Mucosa of rectum (tissue), 2 donors: Measurements from ENCODE around the gene MAPKAP1.

ENCODE experiments used
- H3K27ac ChIP-seq, 2 donors: one replicate each; pipeline ENCODE4 v1.7.0; 2013; ENCODE audit warnings: inconsistent platforms in 2 of 2, low read depth in 2 of 2, low read length in 2 of 2
- H3K27me3 ChIP-seq, 2 donors: one replicate each; pipeline ENCODE4 v1.7.0; 2013; ENCODE audit warnings: low read length in 2 of 2; ENCODE audit not compliant: control insufficient read depth in 2 of 2, insufficient read depth in 2 of 2
- H3K36me3 ChIP-seq, 2 donors: one replicate each; pipeline ENCODE4 v1.7.0; 2013; ENCODE audit warnings: low read length in 2 of 2; ENCODE audit not compliant: control insufficient read depth in 2 of 2, insufficient read depth in 2 of 2
- H3K4me1 ChIP-seq, 2 donors: one replicate each; pipeline ENCODE4 v1.7.0; 2013; ENCODE audit warnings: low read length in 2 of 2, mild to moderate bottlenecking in 1 of 2; ENCODE audit not compliant: control insufficient read depth in 2 of 2, insufficient read depth in 2 of 2
- H3K4me3 ChIP-seq, 2 donors: one replicate each; pipeline ENCODE4 v1.7.0; 2013; ENCODE audit warnings: low read length in 2 of 2
- H3K9ac ChIP-seq, 2 donors: one replicate each; pipeline ENCODE4 v1.7.0; 2013; ENCODE audit warnings: low read length in 2 of 2, low read depth in 1 of 2, mild to moderate bottlenecking in 1 of 2
- H3K9me3 ChIP-seq, 2 donors: one replicate each; pipeline ENCODE4 v1.7.0; 2013; ENCODE audit warnings: low read length in 2 of 2; ENCODE audit not compliant: control insufficient read depth in 2 of 2
- donor health status: healthy.
- donor health status: Normal muscosa, but diverticular disease.

Gene MAPKAP1

DNA sequence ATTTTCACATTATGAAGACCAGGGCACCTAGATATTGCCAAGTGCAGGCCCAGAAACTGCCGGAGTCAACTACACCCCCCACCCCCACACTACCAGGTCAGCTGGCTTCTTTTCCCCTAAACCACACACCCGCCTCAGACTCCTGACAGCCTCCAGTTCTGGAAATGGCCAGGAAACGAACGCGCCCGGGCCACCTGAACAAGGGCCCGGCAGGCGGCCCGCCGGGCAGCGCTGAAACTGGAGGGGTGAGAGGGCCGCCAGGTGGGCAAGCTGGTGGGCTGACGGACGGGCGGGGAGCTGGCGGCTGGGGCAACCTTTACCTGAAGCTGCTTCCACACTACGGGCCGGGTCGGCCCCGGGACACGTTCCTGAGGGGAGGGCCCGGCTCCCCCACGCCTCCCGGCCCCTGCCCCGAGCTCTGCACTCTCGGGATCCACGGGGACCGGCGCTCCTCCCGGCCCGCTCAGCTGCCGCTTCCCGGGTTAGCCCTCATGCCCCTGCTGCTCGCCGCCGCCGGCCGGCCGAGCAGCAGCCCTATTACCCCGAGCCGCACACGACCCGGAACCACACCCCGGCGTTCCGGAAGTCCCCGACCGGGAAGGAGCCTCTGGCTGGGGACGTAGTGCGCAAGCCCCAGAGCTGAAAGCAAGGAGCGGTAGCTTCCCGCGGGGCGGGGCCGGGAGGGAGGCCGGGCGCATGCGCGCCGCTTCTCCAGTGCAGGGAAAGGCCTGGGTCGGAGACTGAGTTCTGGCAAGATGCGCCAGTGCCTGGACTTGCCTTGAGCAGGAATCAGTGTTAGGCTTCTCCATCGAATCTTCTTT lies at the start of gene MAPKAP1:
TSS of gene MAPKAP1 (minus strand) at position 558 of the 821 bp plus-strand sequence. CDS start 34,634 bp downstream, outside the sequence.
- no peaks in the 10 kb centered on the region for H3K27me3 ChIP-seq
- H3K27ac ChIP-seq = peak within 1 kb of the TSS; percentile 38 to 57

DNA sequence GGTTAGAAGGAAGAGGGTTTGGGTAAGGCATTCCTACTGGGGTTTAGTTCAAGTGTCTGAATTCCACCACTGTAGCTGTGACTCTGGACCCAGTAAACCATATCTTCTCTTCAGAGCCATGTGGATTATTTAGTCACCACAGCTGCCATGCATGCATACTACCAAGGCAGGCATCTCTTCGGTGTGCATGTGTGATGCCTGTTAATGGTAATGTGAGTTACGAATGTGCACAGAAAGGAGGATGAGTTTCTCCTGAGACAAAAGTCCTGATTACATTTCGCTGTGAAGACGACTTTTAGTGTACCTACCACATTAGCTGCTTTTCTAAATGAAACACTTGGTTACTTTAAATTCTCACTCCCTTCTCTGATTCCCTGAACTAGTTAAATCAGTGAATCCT lies 49.5 kb upstream of the MAPKAP1 start:
- Histone ChIP-seq H3K27me3 (no peaks in the 10 kb centered on the region), H3K36me3 (no peaks in the 10 kb centered on the region), H3K9me3 (no peaks in the 10 kb centered on the region), H3K9ac (no peak overlapping the region), H3K27ac (no peak overlapping the region), H3K4me1 (peaks cover 0 to 10% of the 10 kb centered on the region in 2 donors), H3K4me3 (no peak overlapping the region)

More for the DNA sequence above, at the start of gene MAPKAP1:
- Histone ChIP-seq H3K4me3 (peak within 1 kb of the TSS; percentile 77 to 86), H3K9ac (peak within 1 kb of the TSS; percentile 73 to 79), H3K36me3 (no peaks in the 10 kb centered on the region), H3K9me3 (no peaks in the 10 kb centered on the region), H3K4me1 (peaks cover 5 to 8% of the 10 kb centered on the region in 2 donors)

DNA sequence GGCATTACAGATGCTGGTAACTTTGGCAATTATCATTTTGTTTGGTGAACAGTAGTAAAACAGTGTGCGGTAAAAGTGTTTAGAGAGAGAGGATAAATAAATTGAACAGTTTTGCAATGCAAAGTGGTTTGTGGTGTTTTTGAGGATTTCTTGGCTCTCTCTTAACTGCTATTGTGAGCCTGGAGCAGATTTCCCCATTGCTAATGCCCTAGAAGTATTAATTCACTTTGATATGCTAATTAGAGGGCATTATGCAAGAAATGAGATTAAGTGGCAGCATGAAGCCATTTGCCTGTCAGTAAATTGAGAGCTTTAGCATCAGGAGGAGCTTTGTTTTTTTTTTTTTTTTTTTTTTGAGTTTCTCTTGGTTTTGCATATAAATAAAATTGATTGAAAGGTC lies 48.3 kb upstream of the MAPKAP1 start:
- no peaks in the 10 kb centered on the region for H3K36me3 ChIP-seq
- peaks cover 0 to 10% of the 10 kb centered on the region in 2 donors for H3K4me1 ChIP-seq
- H3K4me3 ChIP-seq = no peak overlapping the region
- no peaks in the 10 kb centered on the region for H3K9me3 ChIP-seq
- no peak overlapping the region for H3K27ac ChIP-seq
- H3K27me3 ChIP-seq = no peaks in the 10 kb centered on the region
- no peak overlapping the region for H3K9ac ChIP-seq

DNA sequence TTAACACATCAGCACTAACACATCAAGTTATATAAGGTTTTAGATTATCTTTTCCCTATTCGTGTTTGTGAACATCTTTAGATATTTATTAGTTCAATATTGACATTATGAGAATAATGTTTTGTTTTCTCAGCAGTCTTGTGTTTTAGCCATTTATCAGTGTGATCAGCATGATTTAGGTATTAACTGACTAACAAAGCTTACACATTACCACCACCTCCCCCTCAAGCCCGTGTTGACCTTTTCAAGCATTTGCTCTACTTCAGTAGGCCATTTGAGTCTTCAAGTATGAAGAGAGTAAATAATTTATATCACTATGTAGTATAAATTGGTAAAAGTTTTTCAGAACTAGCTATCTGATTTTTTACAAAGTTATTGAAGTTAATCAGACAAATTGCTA lies 47.1 kb upstream of the MAPKAP1 start:
- H3K9ac ChIP-seq = no peak overlapping the region
- no peaks in the 10 kb centered on the region for H3K27me3 ChIP-seq
- no peak overlapping the region for H3K27ac ChIP-seq
- no peaks in the 10 kb centered on the region for H3K9me3 ChIP-seq
- H3K36me3 ChIP-seq = no peaks in the 10 kb centered on the region
- peaks cover 0 to 11% of the 10 kb centered on the region in 2 donors for H3K4me1 ChIP-seq
- H3K4me3 ChIP-seq = no peak overlapping the region

DNA sequence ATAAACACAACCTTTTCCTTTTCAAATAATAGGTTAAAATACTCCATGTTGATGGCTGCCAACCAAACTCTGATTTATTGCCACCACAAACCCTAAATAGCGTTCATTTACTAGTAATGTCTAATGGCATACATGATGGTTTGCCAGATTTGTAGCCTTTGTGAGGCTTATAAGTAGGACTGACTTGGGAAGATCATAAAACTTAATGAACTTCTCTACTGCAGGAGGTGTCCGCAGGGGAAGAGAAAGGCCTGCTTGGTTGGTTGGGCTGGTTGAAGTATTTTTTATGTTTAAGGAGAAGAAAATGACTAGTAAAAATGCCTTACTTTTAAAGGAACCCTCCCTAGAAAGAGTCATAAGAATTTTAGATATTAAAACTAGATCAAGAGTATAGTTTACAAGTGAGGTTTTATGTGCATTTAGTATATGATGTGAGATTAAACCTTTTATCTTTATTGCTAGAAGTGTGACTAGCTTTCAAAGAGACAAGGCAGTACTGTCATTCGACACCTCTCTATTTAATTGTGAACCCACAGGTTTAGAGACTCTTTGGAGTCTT lies 45.1 kb upstream of the MAPKAP1 start:
- no peaks in the 10 kb centered on the region for H3K27me3 ChIP-seq
- H3K9me3 ChIP-seq = no peaks in the 10 kb centered on the region
- H3K4me1 ChIP-seq = peaks cover 4 to 10% of the 10 kb centered on the region in 2 donors
- H3K36me3 ChIP-seq = no peaks in the 10 kb centered on the region
- H3K9ac ChIP-seq = no peak overlapping the region
- peak overlapping the region in 1 of 2 donors; percentile 33 for H3K4me3 ChIP-seq
- H3K27ac ChIP-seq = no peak overlapping the region

DNA sequence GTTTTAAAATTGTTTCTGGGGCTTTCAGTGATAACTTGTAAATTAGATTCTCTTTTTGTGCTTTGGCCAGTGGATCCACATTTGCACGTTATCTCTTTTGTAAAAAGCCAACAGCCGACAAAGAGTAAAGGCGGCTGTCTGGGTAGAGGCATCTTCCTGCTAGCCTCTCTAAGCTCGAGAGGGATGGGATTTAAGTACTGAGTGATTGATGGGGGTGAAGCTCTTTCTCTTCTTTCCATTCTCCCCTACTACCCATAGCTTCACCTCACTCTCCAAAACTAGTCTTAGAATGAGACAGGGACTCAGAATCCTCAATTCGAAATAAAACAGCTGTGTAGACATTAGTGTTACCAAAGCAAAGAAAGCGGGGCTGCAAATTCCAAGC lies 43.6 kb upstream of the MAPKAP1 start:
- peak overlapping the region in 1 of 2 donors; percentile 0 for H3K4me3 ChIP-seq

DNA sequence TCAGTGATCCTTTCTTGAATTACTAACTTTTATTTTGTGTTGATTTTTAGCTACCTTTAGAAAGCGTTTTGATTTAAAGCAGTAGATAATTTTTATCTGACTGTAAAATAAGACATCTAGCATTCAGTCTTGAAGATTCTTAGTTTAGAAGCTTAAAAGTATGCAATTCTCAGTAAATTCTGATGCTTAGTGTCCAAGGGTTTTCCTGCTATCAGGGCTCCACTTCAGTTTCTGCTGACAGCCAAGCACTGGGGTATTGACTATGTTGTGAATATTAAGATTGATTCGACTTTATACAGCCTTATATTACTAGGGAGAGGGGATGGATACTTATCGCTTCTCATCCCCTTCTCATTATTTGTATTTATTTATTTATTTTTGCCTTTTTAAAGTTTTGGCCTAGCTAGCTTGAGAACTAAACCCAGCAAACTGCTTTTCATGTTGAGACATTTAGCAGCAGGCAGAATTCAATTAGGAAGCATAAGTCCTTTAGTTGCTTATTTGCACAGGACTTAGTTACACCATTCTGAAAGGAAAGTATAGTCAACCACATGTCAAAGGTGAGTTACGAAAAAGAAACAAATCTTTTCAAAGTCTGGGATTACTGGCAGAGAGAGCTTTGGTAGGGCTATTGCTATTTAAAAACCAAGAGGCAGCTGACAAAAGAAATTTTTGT lies 43.1 kb upstream of the MAPKAP1 start:
- no peaks in the 10 kb centered on the region for H3K36me3 ChIP-seq
- H3K9me3 ChIP-seq = no peaks in the 10 kb centered on the region
- peaks cover 9 to 20% of the 10 kb centered on the region in 2 donors for H3K4me1 ChIP-seq
- H3K9ac ChIP-seq = peak overlapping the region in 1 of 2 donors; percentile 4
- H3K27ac ChIP-seq = no peak overlapping the region
- no peaks in the 10 kb centered on the region for H3K27me3 ChIP-seq
- peak overlapping the region in 1 of 2 donors; percentile 90 for H3K4me3 ChIP-seq

More for the DNA sequence above, 43.6 kb upstream of the MAPKAP1 start:
- Histone ChIP-seq H3K9me3 (no peaks in the 10 kb centered on the region), H3K4me1 (peaks cover 6 to 17% of the 10 kb centered on the region in 2 donors), H3K9ac (no peak overlapping the region), H3K36me3 (no peaks in the 10 kb centered on the region), H3K27ac (no peak overlapping the region), H3K27me3 (no peaks in the 10 kb centered on the region)

DNA sequence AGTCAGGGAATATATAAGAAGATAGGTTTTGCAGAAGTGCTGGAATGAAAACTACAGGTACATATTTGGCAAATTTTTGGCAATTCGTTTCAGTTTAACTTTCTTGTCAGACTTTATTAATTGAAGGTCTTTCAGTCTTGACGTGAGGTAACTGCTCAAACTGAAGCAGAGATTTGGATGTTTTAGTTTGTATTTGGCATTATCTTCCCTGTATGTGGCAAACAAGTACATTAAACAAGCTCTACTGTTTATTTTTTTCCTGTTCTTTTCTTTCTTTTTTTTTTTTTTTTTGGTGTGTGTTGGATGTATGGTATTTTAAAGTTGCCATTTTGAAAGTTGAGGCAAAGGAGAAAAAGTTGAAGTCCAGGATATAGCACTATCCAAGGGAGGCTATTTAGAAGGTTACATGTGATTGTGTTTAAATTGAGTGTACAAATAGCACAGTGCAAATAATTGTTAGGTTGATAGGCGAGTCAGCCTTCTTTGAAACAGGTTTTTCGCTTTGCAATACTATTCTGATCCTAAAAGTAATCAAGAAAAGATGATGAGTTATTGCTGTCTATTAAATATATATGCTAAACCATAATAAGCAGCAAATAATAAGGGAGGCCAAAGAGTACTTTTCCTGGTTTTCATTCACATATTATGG lies 42.4 kb upstream of the MAPKAP1 start:
- Histone ChIP-seq H3K27me3 (no peaks in the 10 kb centered on the region), H3K4me3 (peak overlapping the region; percentile 82 to 90), H3K36me3 (no peaks in the 10 kb centered on the region), H3K27ac (no peak overlapping the region), H3K9ac (no peak overlapping the region), H3K9me3 (no peaks in the 10 kb centered on the region), H3K4me1 (peaks cover 9 to 20% of the 10 kb centered on the region in 2 donors)

DNA sequence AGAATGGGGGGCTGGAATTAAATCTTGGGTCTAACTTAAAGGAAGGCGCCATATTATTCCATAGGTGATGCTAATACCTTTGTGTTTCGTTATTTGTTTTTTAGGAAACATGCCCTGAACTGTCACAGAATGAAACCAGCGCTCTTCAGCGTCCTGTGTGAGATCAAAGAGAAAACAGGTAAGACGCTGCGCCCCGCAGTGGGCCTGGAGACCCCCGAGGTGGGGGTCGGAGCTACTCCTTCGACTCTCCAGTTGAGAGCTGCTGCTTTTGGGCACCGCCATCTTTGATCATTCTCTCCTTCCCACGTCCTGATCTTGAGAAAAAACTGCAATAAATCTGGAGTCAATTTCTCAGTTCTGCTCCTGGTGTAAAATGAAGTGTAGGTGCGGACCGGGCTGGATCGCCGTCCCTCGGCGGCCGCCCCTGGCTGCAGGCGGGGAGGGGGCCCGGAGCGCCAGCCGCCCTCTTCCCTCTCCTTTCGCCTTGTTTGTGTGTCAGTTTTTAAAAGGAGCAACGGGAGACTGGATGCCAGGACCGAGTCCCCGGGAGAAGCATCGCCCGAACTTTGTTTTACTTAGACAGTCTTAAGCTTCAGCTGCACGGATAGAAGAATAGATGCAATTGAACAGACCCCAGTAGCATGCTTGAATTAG lies 41.6 kb upstream of the MAPKAP1 start:
- H3K4me1 ChIP-seq = peaks cover 9 to 20% of the 10 kb centered on the region in 2 donors
- no peaks in the 10 kb centered on the region for H3K36me3 ChIP-seq
- peak overlapping the region; percentile 82 to 90 for H3K4me3 ChIP-seq
- H3K9ac ChIP-seq = peak overlapping the region; percentile 65 to 66
- no peaks in the 10 kb centered on the region for H3K27me3 ChIP-seq
- H3K27ac ChIP-seq = peak overlapping the region; percentile 33 to 84
- H3K9me3 ChIP-seq = no peaks in the 10 kb centered on the region
